ENCODE measurements around the gene ZGRF1. TPM values are rescaled to one million over a fixed set of nuclear protein-coding genes. Genes with fewer than 3 reads are reported as not detected.

The ZGRF1 gene
- total RNA-seq, 3 donors from 2014 or later (not counting 1 experiment from before 2014, with no cell fraction given): 13.0 to 25.9 (median 20.0) TPM

- intact Hi-C loops (cut with micrococcal nuclease): no loop called here
- Mint-ChIP-seq H3K4me3 (no peak overlapping the region), H3K4me1 (no peaks in the 10 kb centered on the region), H3K36me3 (no peaks in the 10 kb centered on the region), H3K9me3 (no peaks in the 10 kb centered on the region), H3K27ac (no peak overlapping the region), H3K27me3 (ENCODE audit: low read depth in 2 of 2) (no peaks in the 10 kb centered on the region)
- H3K36me3 ChIP-seq (ENCODE audit: control insufficient read depth, insufficient read depth, low read length): peaks cover 1% of the 10 kb centered on the region
- H3K9me3 ChIP-seq (ENCODE audit: control insufficient read depth, insufficient read depth, low read length): no peaks in the 10 kb centered on the region
- no CpG with 5 or more reads among the region's 1 CpG for WGBS (ENCODE audit: insufficient coverage)
- ATAC-seq (no peak), DNase-seq (no peak)
- no peaks in the 10 kb centered on the region for H3K27me3 ChIP-seq (ENCODE audit: control insufficient read depth, insufficient read depth, low read length)
- TF ChIP-seq CTCF (IDR thresholded peaks at IDR 0.05): no peak
- no peak overlapping the region for H3K27ac ChIP-seq (ENCODE audit: low read length)
- no peak overlapping the region for H3K4me3 ChIP-seq (ENCODE audit: low read length)
- H3K4me1 ChIP-seq (ENCODE audit: control insufficient read depth, insufficient read depth, low read length): no peaks in the 10 kb centered on the region
Observed at GRCh38 chr4:112540695-112541094, 96.0 kb downstream of the ZGRF1 start.

GRCh38 chr4:112536123-112536522 is 100.6 kb downstream of the ZGRF1 start:
- no peak overlapping the region for H3K27ac Mint-ChIP-seq
- Histone ChIP-seq H3K4me3 (ENCODE audit: low read length) (no peak overlapping the region), H3K9me3 (ENCODE audit: control insufficient read depth, insufficient read depth, low read length) (no peaks in the 10 kb centered on the region), H3K27me3 (ENCODE audit: control insufficient read depth, insufficient read depth, low read length) (no peaks in the 10 kb centered on the region), H3K27ac (ENCODE audit: low read length) (no peak overlapping the region), H3K4me1 (ENCODE audit: control insufficient read depth, insufficient read depth, low read length) (no peaks in the 10 kb centered on the region), H3K36me3 (ENCODE audit: control insufficient read depth, insufficient read depth, low read length) (no peaks in the 10 kb centered on the region)
- DNase-seq: no peak
- peaks cover 2 to 4% of the 10 kb centered on the region in 2 donors for H3K27me3 Mint-ChIP-seq (ENCODE audit: low read depth in 2 of 2)
- no CpG with 5 or more reads among the region's 2 CpGs for WGBS (ENCODE audit: insufficient coverage)
- TF ChIP-seq CTCF (IDR thresholded peaks at IDR 0.05): no peak
- H3K4me3 Mint-ChIP-seq: no peak overlapping the region
- no peak for ATAC-seq
- H3K36me3 Mint-ChIP-seq: no peaks in the 10 kb centered on the region
- H3K4me1 Mint-ChIP-seq: no peaks in the 10 kb centered on the region
- H3K9me3 Mint-ChIP-seq: no peaks in the 10 kb centered on the region
- intact Hi-C loops (cut with micrococcal nuclease): no loop called here

- Mint-ChIP-seq H3K27ac (no peak overlapping the region), H3K27me3 (ENCODE audit: low read depth in 2 of 2) (peaks cover 12 to 24% of the 10 kb centered on the region in 2 donors), H3K4me3 (no peak overlapping the region), H3K36me3 (no peaks in the 10 kb centered on the region), H3K9me3 (no peaks in the 10 kb centered on the region), H3K4me1 (no peaks in the 10 kb centered on the region)
- ATAC-seq (no peak), DNase-seq (no peak)
- no peaks in the 10 kb centered on the region for H3K9me3 ChIP-seq (ENCODE audit: control insufficient read depth, insufficient read depth, low read length)
- WGBS (ENCODE audit: insufficient coverage): 80% methylated on average over 3 of the region's 3 CpGs
- no peaks in the 10 kb centered on the region for H3K4me1 ChIP-seq (ENCODE audit: control insufficient read depth, insufficient read depth, low read length)
- H3K4me3 ChIP-seq (ENCODE audit: low read length): no peak overlapping the region
- H3K36me3 ChIP-seq (ENCODE audit: control insufficient read depth, insufficient read depth, low read length): no peaks in the 10 kb centered on the region
- intact Hi-C loops (cut with micrococcal nuclease): no loop called here
- H3K27me3 ChIP-seq (ENCODE audit: control insufficient read depth, insufficient read depth, low read length): no peaks in the 10 kb centered on the region
- no peak overlapping the region for H3K27ac ChIP-seq (ENCODE audit: low read length)
- TF ChIP-seq CTCF (IDR thresholded peaks at IDR 0.05): no peak
Observed at GRCh38 chr4:112532267-112532666, 104.4 kb downstream of the ZGRF1 start.

GRCh38 chr4:112531146-112531545 is 105.6 kb downstream of the ZGRF1 start:
- ATAC-seq: no peak
- no peak overlapping the region for H3K4me3 ChIP-seq (ENCODE audit: low read length)
- WGBS (ENCODE audit: insufficient coverage): 0% methylated on average over 1 of the region's 1 CpG
- no peaks in the 10 kb centered on the region for H3K9me3 ChIP-seq (ENCODE audit: control insufficient read depth, insufficient read depth, low read length)
- Mint-ChIP-seq H3K4me3 (no peak overlapping the region), H3K9me3 (no peaks in the 10 kb centered on the region), H3K27ac (no peak overlapping the region), H3K27me3 (ENCODE audit: low read depth in 2 of 2) (peaks cover 12 to 25% of the 10 kb centered on the region in 2 donors), H3K36me3 (no peaks in the 10 kb centered on the region), H3K4me1 (no peaks in the 10 kb centered on the region)
- no peaks in the 10 kb centered on the region for H3K36me3 ChIP-seq (ENCODE audit: control insufficient read depth, insufficient read depth, low read length)
- no peaks in the 10 kb centered on the region for H3K27me3 ChIP-seq (ENCODE audit: control insufficient read depth, insufficient read depth, low read length)
- intact Hi-C loops (cut with micrococcal nuclease): no loop called here
- no peaks in the 10 kb centered on the region for H3K4me1 ChIP-seq (ENCODE audit: control insufficient read depth, insufficient read depth, low read length)
- H3K27ac ChIP-seq (ENCODE audit: low read length): no peak overlapping the region
- TF ChIP-seq CTCF (IDR thresholded peaks at IDR 0.05): no peak
- DNase-seq: no peak
